H1 (cell line): ENCODE results near the gene RIT2. TPM values are rescaled to one million over a fixed set of nuclear protein-coding genes. Genes with fewer than 3 reads are reported as not detected.

Source experiments
- CTCF ChIA-PET: fragments of 300-600 bp; sonication (Branson Sonifier 250); formaldehyde crosslinking; loops from one replicate; lab custom pipeline; 2021; ENCODE audit not compliant: partially characterized antibody; lab: Charles Lee
- POLR2A ChIA-PET: fragments of 300-600 bp; sonication (Branson Sonifier 250); formaldehyde crosslinking; loops from one replicate; lab custom pipeline; 2021; ENCODE audit warnings: inconsistent platforms; ENCODE audit not compliant: partially characterized antibody; lab: Charles Lee
- DNase-seq, 2 experiments: peaks; one replicate each; pipeline versions ENCODE4 v3.0.0 to v3.0.0-alpha.2; 2010 to 2022; ENCODE audit warnings: low spot score in 2 of 2, low read depth in 1 of 2, mixed read lengths in 1 of 2
- FAIRE-seq: peaks from 2 replicates; lab custom pipeline; 2011; peaks lifted over from hg19 to GRCh38; lab: Jason Lieb, UNC
- H2AFZ ChIP-seq: 2 replicates; pipeline ENCODE4 v1.8.1; 2012; ENCODE audit warnings: low read length, inconsistent platforms
- H2AK5ac ChIP-seq: 2 replicates; pipeline ENCODE4 v1.6.1; 2013; ENCODE audit warnings: low read depth, low read length
- H2BK120ac ChIP-seq: replicated peaks from 2 replicates; pipeline ENCODE3; 2013; ENCODE audit warnings: low read depth, low read length, inconsistent platforms
- H2BK12ac ChIP-seq: 2 replicates; pipeline ENCODE4 v1.6.1; 2013; ENCODE audit warnings: low read depth, low read length
- H2BK15ac ChIP-seq: 2 replicates; pipeline ENCODE4 v1.6.1; 2013; ENCODE audit warnings: low read length
- H2BK20ac ChIP-seq: 2 replicates; pipeline ENCODE4 v1.6.1; 2013; ENCODE audit warnings: low read length
- H2BK5ac ChIP-seq: 2 replicates; pipeline ENCODE4 v1.6.1; 2013; ENCODE audit warnings: low read depth, low read length
- H3K14ac ChIP-seq: 2 replicates; pipeline ENCODE4 v1.6.1; 2013; ENCODE audit warnings: inconsistent platforms; ENCODE audit not compliant: insufficient read length
- H3K18ac ChIP-seq: 2 replicates; pipeline ENCODE4 v1.6.1; 2013; ENCODE audit warnings: low read length; ENCODE audit errors: extremely low read depth
- H3K23ac ChIP-seq: 2 replicates; pipeline ENCODE4 v1.6.1; 2013; ENCODE audit warnings: inconsistent platforms; ENCODE audit not compliant: insufficient read length
- H3K23me2 ChIP-seq: 2 replicates; pipeline ENCODE4 v1.6.1; 2013; ENCODE audit warnings: low read depth, low read length
- H3K27ac ChIP-seq: 2 replicates; pipeline ENCODE4 v1.6.1; 2011; ENCODE audit warnings: low read depth, low read length, inconsistent platforms
- H3K27me3 ChIP-seq, 4 experiments: replicated peaks in 1 of 4; 1 replicate in 1 of 4; 2 replicates in 3 of 4; pipeline versions ENCODE4 v1.6.1 to v1.8.1; 2011 to 2013; ENCODE audit warnings: low read length in 3 of 4, mild to moderate bottlenecking in 3 of 4, inconsistent platforms in 2 of 4, mixed read lengths in 2 of 4, moderate library complexity in 1 of 4; ENCODE audit not compliant: control insufficient read depth in 3 of 4, insufficient read depth in 3 of 4; ENCODE audit errors: extremely low read depth in 1 of 4
- H3K36me3 ChIP-seq, 4 experiments: 2 replicates each; pipeline versions ENCODE4 v1.6.1 to v1.8.1; 2011 to 2013; ENCODE audit warnings: mild to moderate bottlenecking in 4 of 4, low read length in 3 of 4, moderate library complexity in 2 of 4, control low read depth in 1 of 4, inconsistent platforms in 1 of 4; ENCODE audit not compliant: insufficient read depth in 4 of 4, control insufficient read depth in 2 of 4
- H3K4ac ChIP-seq: replicated peaks from 2 replicates; pipeline ENCODE3; 2013; ENCODE audit warnings: low read length, low read depth, mixed read lengths, inconsistent platforms; ENCODE audit not compliant: insufficient read length
- H3K4me1 ChIP-seq, 4 experiments: replicated peaks in 1 of 4; 1 replicate in 1 of 4; 2 replicates in 3 of 4; pipeline versions ENCODE4 v1.6.1 to v1.8.1; 2011 to 2013; ENCODE audit warnings: low read length in 3 of 4, inconsistent platforms in 2 of 4, mixed read lengths in 1 of 4; ENCODE audit not compliant: insufficient read depth in 4 of 4, control insufficient read depth in 3 of 4
- H3K4me2 ChIP-seq, 2 experiments: 2 replicates each; pipeline versions ENCODE4 v1.6.1 to v1.8.1; 2011 to 2013; ENCODE audit warnings: low read depth in 2 of 2, low read length in 2 of 2, control low read depth in 1 of 2, inconsistent platforms in 1 of 2, mild to moderate bottlenecking in 1 of 2; ENCODE audit not compliant: insufficient read depth in 1 of 2
- H3K4me3 ChIP-seq, 4 experiments: fragments of 200-600, 300-600 bp in 1 of 4; sonication (generic), shearing (Covaris generic), sonication (Bioruptor Twin) in 1 of 4; 2 replicates each; pipeline versions ENCODE4 v1.5.1 to v1.8.1; 2011 to 2016; ENCODE audit warnings: low read length in 4 of 4, low read depth in 3 of 4, control low read depth in 2 of 4, inconsistent platforms in 2 of 4, mild to moderate bottlenecking in 2 of 4, mixed read lengths in 1 of 4, moderate library complexity in 1 of 4; ENCODE audit not compliant: insufficient read depth in 2 of 4; ENCODE audit errors: extremely low read depth in 1 of 4
- H3K56ac ChIP-seq: replicated peaks from 2 replicates; pipeline ENCODE3; 2013; ENCODE audit warnings: low read depth, mild to moderate bottlenecking, mixed read lengths, low read length, inconsistent platforms; ENCODE audit not compliant: insufficient read length
- H3K79me1 ChIP-seq: 2 replicates; pipeline ENCODE4 v1.6.1; 2013; ENCODE audit warnings: low read depth, low read length, control low read depth
- H3K79me2 ChIP-seq, 2 experiments: 2 replicates each; pipeline versions ENCODE4 v1.6.1 to v1.8.1; 2012 to 2013; ENCODE audit warnings: low read length in 2 of 2, mild to moderate bottlenecking in 2 of 2, inconsistent platforms in 1 of 2; ENCODE audit not compliant: insufficient read depth in 2 of 2, control insufficient read depth in 1 of 2
- H3K9ac ChIP-seq, 4 experiments: replicated peaks in 1 of 4; 1 replicate in 1 of 4; 2 replicates in 3 of 4; pipeline versions ENCODE4 v1.6.1 to v1.8.1; 2011 to 2013; ENCODE audit warnings: low read depth in 3 of 4, low read length in 3 of 4, control low read depth in 2 of 4, mild to moderate bottlenecking in 2 of 4, moderate library complexity in 2 of 4, inconsistent platforms in 1 of 4; ENCODE audit errors: extremely low read depth in 1 of 4
- H3K9me3 ChIP-seq, 2 experiments: 2 replicates each; pipeline versions ENCODE4 v1.6.1 to v1.8.1; 2012 to 2013; ENCODE audit warnings: mild to moderate bottlenecking in 2 of 2, moderate library complexity in 2 of 2, control low read depth in 1 of 2, inconsistent platforms in 1 of 2, low read depth in 1 of 2, low read length in 1 of 2, mixed read lengths in 1 of 2; ENCODE audit not compliant: insufficient read depth in 2 of 2
- H4K20me1 ChIP-seq, 2 experiments: replicated peaks in 1 of 2; 2 replicates each; pipeline versions ENCODE3 to v1.8.1; 2011 to 2013; ENCODE audit warnings: inconsistent platforms in 2 of 2, low read length in 2 of 2, mild to moderate bottlenecking in 1 of 2; ENCODE audit not compliant: insufficient read depth in 2 of 2, control insufficient read depth in 1 of 2
- H4K5ac ChIP-seq: 2 replicates; pipeline ENCODE4 v1.6.1; 2013; ENCODE audit warnings: low read length, low read depth, mixed read lengths, inconsistent platforms; ENCODE audit not compliant: insufficient read length
- H4K8ac ChIP-seq: 2 replicates; pipeline ENCODE4 v1.8.0; 2013; ENCODE audit warnings: mild to moderate bottlenecking, moderate library complexity, low read length, inconsistent platforms; ENCODE audit not compliant: insufficient read depth; ENCODE audit errors: extremely low read depth
- H4K91ac ChIP-seq: replicated peaks from 2 replicates; pipeline ENCODE3; 2013; ENCODE audit warnings: low read length, mixed read lengths, inconsistent platforms; ENCODE audit not compliant: insufficient read length
- HDAC2 ChIP-seq, 2 experiments: fragments of 300-600 bp in 1 of 2; sonication (generic) in 1 of 2; IDR thresholded peaks; 2 replicates each; pipeline ENCODE4 v1.6.1; 2011 to 2012; ENCODE audit warnings: low read depth in 2 of 2, low read length in 2 of 2, mild to moderate bottlenecking in 2 of 2, moderate library complexity in 2 of 2, borderline replicate concordance in 1 of 2, inconsistent platforms in 1 of 2
- JUND ChIP-seq: IDR thresholded peaks from 2 replicates; pipeline ENCODE4 v1.6.1; 2011; ENCODE audit warnings: mild to moderate bottlenecking, improper control_type of control experiment, low read length
- KDM4A ChIP-seq: IDR thresholded peaks from one replicate; pipeline ENCODE4 v1.7.1; 2012; ENCODE audit warnings: low read depth, mild to moderate bottlenecking, moderate library complexity, low read length, inconsistent platforms; ENCODE audit not compliant: severe bottlenecking
- RFX5 ChIP-seq: IDR thresholded peaks from 2 replicates; pipeline ENCODE4 v1.6.1; 2011; ENCODE audit warnings: low read depth, low read length, improper control_type of control experiment, borderline replicate concordance
- RNF2 ChIP-seq: fragments of 200-900, 300-1000 bp; sonication (generic); IDR thresholded peaks from 2 replicates; pipeline ENCODE4 v1.7.1; 2016; ENCODE audit warnings: borderline replicate concordance, low read depth, mild to moderate bottlenecking, antibody characterized with exemption, low read length; ENCODE audit not compliant: poor library complexity, severe bottlenecking; ENCODE audit errors: missing control alignments
- TEAD4 ChIP-seq: IDR thresholded peaks from 2 replicates; pipeline ENCODE4 v1.6.1; 2012; ENCODE audit warnings: low read depth, low read length, inconsistent platforms, mixed read lengths
- YY1 ChIP-seq: IDR thresholded peaks from 2 replicates; pipeline ENCODE4 v1.6.1; 2011; ENCODE audit warnings: low read depth, mild to moderate bottlenecking, low read length
- WGBS, 2 experiments: shearing (Covaris generic) in 1 of 2; methylation state at CpG; one replicate each; pipeline versions ENCODE4 v1.1.6 to v1.1.7; 2013 to 2015; ENCODE audit warnings: low lambda C conversion rate in 2 of 2, mixed read lengths in 2 of 2, inconsistent platforms in 1 of 2, low coverage in 1 of 2, missing lambda C conversion rate in 1 of 2; ENCODE audit not compliant: insufficient replicate concordance in 2 of 2, insufficient coverage in 1 of 2, insufficient read length in 1 of 2; ENCODE audit errors: extremely low coverage in 1 of 2, missing lambda C conversion rate in 1 of 2; 5-methylcytosine and 5-hydroxymethylcytosine counted together
- polyA plus RNA-seq, 7 experiments: library from polyadenylated mRNA; depleted of rRNA in 3 of 7; stranded (reverse) in 5 of 7; unstranded in 2 of 7; fragments of >200 nt in 5 of 7; fragments of 200-250 nt in 2 of 7; gene quantifications; 1 replicate in 5 of 7; 2 replicates in 1 of 7; 4 replicates in 1 of 7; pipeline versions ENCODE4 v1.2.1 to v1.2.3, GENCODE V29; 2011 to 2013; ENCODE audit warnings: missing spikeins in 2 of 7, mixed read lengths in 2 of 7
- total RNA-seq: library from RNA; stranded (reverse); fragmentation: NEBNext Ultra II Directional; extraction: Animal tissue kit (Norgen Biotek cat#: 25700); gene quantifications from 2 replicates; pipeline ENCODE4 v1.2.1, GENCODE V29; 2021
- TF ChIP-seq, protein P1 (sequence below): IDR thresholded peaks from 2 replicates; pipeline ENCODE4 v1.6.1; 2012; ENCODE audit warnings: inconsistent platforms
- TF ChIP-seq, protein P2 (sequence below): IDR thresholded peaks from 2 replicates; pipeline ENCODE4 v1.6.1; 2011; ENCODE audit warnings: low read depth, mild to moderate bottlenecking, low read length; ENCODE audit not compliant: insufficient read depth
- TF ChIP-seq, protein P3 (sequence below): IDR thresholded peaks from 2 replicates; pipeline ENCODE4 v1.6.1; 2012; ENCODE audit warnings: inconsistent platforms

RIT2 gene
- total and polyA plus RNA-seq, 2 of the 8 experiments (the other 6 are each of a cell fraction or from before 2014, with no cell fraction given), result 0.67 to 3.2 TPM

DNA sequence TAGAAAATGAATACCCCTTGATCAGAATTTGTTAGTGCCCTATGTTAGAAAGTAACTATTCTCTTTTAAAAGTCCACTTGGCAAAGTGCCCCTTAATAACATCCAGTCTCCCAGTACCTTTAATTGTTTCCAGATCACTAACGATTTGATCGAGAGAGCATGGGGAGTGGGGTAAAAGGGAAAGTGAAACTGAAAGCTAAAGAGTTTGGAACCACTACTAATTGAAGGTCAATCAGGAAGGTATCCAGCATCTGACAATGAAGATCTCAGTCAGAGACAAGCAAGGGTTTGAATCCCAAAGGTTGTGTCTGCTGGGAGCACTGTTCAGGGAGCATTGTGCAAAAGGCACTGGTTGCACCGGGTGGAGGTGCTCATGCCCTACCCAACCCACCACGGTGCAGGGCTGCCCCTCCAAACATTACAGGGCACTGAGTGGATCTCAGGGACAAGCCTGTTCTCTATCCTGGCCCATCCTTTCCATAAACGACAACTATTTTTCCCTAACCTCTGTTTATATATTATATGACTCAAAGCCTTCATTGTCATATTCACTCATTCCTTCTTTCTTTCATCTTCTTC is 14.6 kb upstream of the RIT2 start:
- no peaks in the 10 kb centered on the region for H3K79me2 ChIP-seq
- H2AK5ac ChIP-seq, result no peak overlapping the region
- H4K20me1 ChIP-seq, result no peaks in the 10 kb centered on the region
- H3K18ac ChIP-seq, result no peak overlapping the region
- H2BK5ac ChIP-seq, result no peak overlapping the region
- H2AFZ ChIP-seq, result 0 out of 2 replicates have a peak overlapping the region, but pooled peaks have one; percentile 32
- H3K27ac ChIP-seq, result no peak overlapping the region
- H3K9me3 ChIP-seq, result peaks cover 3 to 5% of the 10 kb centered on the region in 2 experiments; a peak in 2 of 4 replicates
- no peak overlapping the region for H4K8ac ChIP-seq
- 0 out of 2 replicates have a peak overlapping the region, but pooled peaks have one; percentile 40 for H2BK15ac ChIP-seq
- H3K9ac ChIP-seq, result no peak overlapping the region
- H3K36me3 ChIP-seq, result no peaks in the 10 kb centered on the region; a peak in 1 of 8 replicates
- H3K4me1 ChIP-seq, result peaks cover 0 to 5% (median 2%) of the 10 kb centered on the region in 4 experiments; a peak in 3 of 7 replicates
- no peak overlapping the region for H4K91ac ChIP-seq
- no peak overlapping the region for H3K4me2 ChIP-seq
- H3K23ac ChIP-seq, result no peak overlapping the region
- no peak overlapping the region for H2BK20ac ChIP-seq
- H3K27me3 ChIP-seq, result no peaks in the 10 kb centered on the region
- WGBS, 2 experiments, result 80% methylated on average over 5 of the region's 5 CpGs; no CpG with 5 or more reads in 1 of the 2 experiments
- H3K56ac ChIP-seq, result no peak overlapping the region
- no peak overlapping the region for H2BK120ac ChIP-seq
- FAIRE-seq (no peak), DNase-seq (no peak)
- no peaks in the 10 kb centered on the region for H3K79me1 ChIP-seq
- no peak overlapping the region for H3K4ac ChIP-seq
- H2BK12ac ChIP-seq, result no peak overlapping the region
- H4K5ac ChIP-seq, result no peak overlapping the region
- no peak overlapping the region for H3K14ac ChIP-seq
- no peak overlapping the region for H3K4me3 ChIP-seq
- H3K23me2 ChIP-seq, result no peaks in the 10 kb centered on the region
- ChIA-PET CTCF (no interaction called here), POLR2A (no interaction called here)
- TF ChIP-seq RNF2 (no peak), RFX5 (no peak), YY1 (no peak), JUND (no peak), HDAC2 (IDR thresholded peaks at IDR 0.05; ENCODE audit: borderline replicate concordance in 1 of 2, low read depth in 2 of 2, low read length in 2 of 2) (no peak), KDM4A (no peak), TEAD4 (no peak)
- TF ChIP-seq, protein P1, sequence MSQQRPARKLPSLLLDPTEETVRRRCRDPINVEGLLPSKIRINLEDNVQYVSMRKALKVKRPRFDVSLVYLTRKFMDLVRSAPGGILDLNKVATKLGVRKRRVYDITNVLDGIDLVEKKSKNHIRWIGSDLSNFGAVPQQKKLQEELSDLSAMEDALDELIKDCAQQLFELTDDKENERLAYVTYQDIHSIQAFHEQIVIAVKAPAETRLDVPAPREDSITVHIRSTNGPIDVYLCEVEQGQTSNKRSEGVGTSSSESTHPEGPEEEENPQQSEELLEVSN, result no peak
- TF ChIP-seq, protein P2, sequence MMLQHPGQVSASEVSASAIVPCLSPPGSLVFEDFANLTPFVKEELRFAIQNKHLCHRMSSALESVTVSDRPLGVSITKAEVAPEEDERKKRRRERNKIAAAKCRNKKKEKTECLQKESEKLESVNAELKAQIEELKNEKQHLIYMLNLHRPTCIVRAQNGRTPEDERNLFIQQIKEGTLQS, result no peak
- TF ChIP-seq, protein P3, sequence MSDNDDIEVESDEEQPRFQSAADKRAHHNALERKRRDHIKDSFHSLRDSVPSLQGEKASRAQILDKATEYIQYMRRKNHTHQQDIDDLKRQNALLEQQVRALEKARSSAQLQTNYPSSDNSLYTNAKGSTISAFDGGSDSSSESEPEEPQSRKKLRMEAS, result no peak
